Stimulated activated naive CD4-positive, alpha-beta T cell treated with Interleukin-2 at 50 U/mL for 16 hours (primary cell): Measurements from ENCODE around the gene QSOX1.

Experiments
- DNase-seq: peaks from one replicate; lab custom pipeline; 2025; lab: John Stamatoyannopoulos, UW

The QSOX1 gene

GRCh38 chr1:180170546-180171151, 16.0 kb downstream of the QSOX1 start:
- no peak for DNase-seq

GRCh38 chr1:180171691-180172090, 17.0 kb downstream of the QSOX1 start:
- DNase-seq: no peak

- no peak for DNase-seq
These were observed 18.8 kb downstream of the QSOX1 start for GRCh38 chr1:180173451-180173850.

GRCh38 chr1:180173952-180174351, 19.3 kb downstream of the QSOX1 start:
- DNase-seq: no peak

GRCh38 chr1:180175291-180175690, 20.6 kb downstream of the QSOX1 start:
- no peak for DNase-seq

GRCh38 chr1:180175806-180176205, 21.1 kb downstream of the QSOX1 start:
- no peak for DNase-seq

- DNase-seq: no peak
These were observed 22.3 kb downstream of the QSOX1 start for GRCh38 chr1:180176965-180177364.

GRCh38 chr1:180177931-180178330, 23.3 kb downstream of the QSOX1 start:
- no peak for DNase-seq

- peak; percentile 29 for DNase-seq
These were observed 24.0 kb downstream of the QSOX1 start for GRCh38 chr1:180178511-180179161.

GRCh38 chr1:180179162-180179957, 24.7 kb downstream of the QSOX1 start:
- DNase-seq: no peak

- DNase-seq: no peak
These were observed 26.4 kb downstream of the QSOX1 start for GRCh38 chr1:180181048-180181447.

- DNase-seq: no peak
These were observed 27.4 kb downstream of the QSOX1 start for GRCh38 chr1:180181996-180182642.

- DNase-seq: no peak
These were observed 28.1 kb downstream of the QSOX1 start for GRCh38 chr1:180182643-180183311.

- DNase-seq: no peak
These were observed 28.8 kb downstream of the QSOX1 start for GRCh38 chr1:180183426-180183825.

- DNase-seq: no peak
These were observed 29.4 kb downstream of the QSOX1 start for GRCh38 chr1:180184041-180184440.

GRCh38 chr1:180185281-180185680, 30.6 kb downstream of the QSOX1 start:
- DNase-seq: no peak

GRCh38 chr1:180185971-180186645, 31.4 kb downstream of the QSOX1 start:
- DNase-seq: no peak

- DNase-seq: no peak
These were observed 32.2 kb downstream of the QSOX1 start for GRCh38 chr1:180186831-180187230.

- DNase-seq: no peak
These were observed 33.0 kb downstream of the QSOX1 start for GRCh38 chr1:180187626-180188025.

- DNase-seq: no peak
These were observed 33.4 kb downstream of the QSOX1 start for GRCh38 chr1:180188091-180188506.

- no peak for DNase-seq
These were observed 34.1 kb downstream of the QSOX1 start for GRCh38 chr1:180188684-180189175.
